ENCODE results near the gene RIMKLB.

Gene RIMKLB

DNA sequence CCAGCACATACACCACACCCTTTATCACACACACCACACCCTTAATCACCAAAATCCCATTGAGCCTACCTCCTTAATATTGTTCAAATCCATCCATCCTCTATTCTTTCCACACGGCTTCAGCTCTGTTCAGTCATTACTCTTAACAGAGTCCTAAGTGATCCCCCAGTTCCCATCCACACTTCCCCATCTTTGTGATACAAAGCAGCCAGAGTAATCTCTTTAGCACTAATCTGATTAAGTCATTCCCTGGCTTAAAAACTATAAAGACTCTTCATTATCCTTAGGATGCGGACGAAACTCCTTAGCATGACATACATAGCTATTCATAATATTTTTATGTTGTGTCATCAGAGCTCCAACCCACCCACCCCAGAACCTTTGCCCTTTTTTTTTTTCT, 20.4 kb upstream of the RIMKLB start:
- Mint-ChIP-seq H3K9me3 (ENCODE audit: low read depth) (no peaks in the 10 kb centered on the region), H3K36me3 (no peaks in the 10 kb centered on the region), H3K27me3 (no peaks in the 10 kb centered on the region), H3K27ac (no peak overlapping the region), H3K4me1 (ENCODE audit: low read depth) (peaks cover 14% of the 10 kb centered on the region), H3K4me3 (no peak overlapping the region)

DNA sequence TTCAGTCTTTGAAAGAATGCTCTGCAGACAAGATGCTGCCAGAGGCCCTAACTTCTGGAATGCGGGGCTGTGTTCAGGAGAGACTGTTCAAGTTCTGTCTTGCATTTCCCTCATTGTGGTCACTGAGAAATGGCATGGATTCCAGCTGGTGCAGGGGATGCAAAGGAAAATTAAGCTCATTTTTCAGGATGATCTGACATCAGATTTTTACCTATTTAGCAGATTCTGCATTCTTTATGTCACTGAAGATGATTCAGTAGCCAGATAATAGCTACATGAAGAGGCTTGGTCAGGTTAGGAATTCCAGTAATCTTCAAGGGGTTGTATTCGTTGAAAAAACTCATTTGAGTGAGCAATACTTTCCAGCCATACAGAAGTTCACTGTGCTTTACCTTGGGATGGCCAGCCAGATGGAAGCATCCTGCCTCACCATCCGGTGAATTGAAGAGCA, 19.1 kb upstream of the RIMKLB start:
- Mint-ChIP-seq H3K27ac (no peak overlapping the region), H3K36me3 (no peaks in the 10 kb centered on the region), H3K4me1 (ENCODE audit: low read depth) (peaks cover 14% of the 10 kb centered on the region), H3K27me3 (no peaks in the 10 kb centered on the region), H3K9me3 (ENCODE audit: low read depth) (no peaks in the 10 kb centered on the region), H3K4me3 (no peak overlapping the region)

DNA sequence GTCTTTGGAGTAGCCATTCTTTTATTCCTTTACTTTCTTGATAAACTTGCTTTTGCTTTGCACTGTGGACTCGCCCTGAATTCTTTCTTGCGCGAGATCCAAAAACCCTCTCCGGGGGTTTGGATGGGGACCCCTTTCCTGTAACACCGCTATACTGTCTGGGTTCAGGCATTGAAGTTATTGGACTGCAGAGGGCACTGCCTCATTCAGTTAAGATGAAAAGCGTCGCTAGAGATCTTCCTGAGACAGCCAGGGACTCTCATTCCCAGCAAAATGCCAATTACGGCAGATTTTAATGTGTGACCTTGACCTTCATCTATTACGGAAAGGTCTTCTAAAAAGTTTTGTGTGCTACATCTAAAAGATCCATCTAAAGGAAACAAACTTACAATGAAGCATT, 17.3 kb upstream of the RIMKLB start:
- Mint-ChIP-seq H3K36me3 (no peaks in the 10 kb centered on the region), H3K27me3 (no peaks in the 10 kb centered on the region), H3K9me3 (ENCODE audit: low read depth) (no peaks in the 10 kb centered on the region), H3K4me3 (no peak overlapping the region), H3K27ac (no peak overlapping the region), H3K4me1 (ENCODE audit: low read depth) (peaks cover 10% of the 10 kb centered on the region)

DNA sequence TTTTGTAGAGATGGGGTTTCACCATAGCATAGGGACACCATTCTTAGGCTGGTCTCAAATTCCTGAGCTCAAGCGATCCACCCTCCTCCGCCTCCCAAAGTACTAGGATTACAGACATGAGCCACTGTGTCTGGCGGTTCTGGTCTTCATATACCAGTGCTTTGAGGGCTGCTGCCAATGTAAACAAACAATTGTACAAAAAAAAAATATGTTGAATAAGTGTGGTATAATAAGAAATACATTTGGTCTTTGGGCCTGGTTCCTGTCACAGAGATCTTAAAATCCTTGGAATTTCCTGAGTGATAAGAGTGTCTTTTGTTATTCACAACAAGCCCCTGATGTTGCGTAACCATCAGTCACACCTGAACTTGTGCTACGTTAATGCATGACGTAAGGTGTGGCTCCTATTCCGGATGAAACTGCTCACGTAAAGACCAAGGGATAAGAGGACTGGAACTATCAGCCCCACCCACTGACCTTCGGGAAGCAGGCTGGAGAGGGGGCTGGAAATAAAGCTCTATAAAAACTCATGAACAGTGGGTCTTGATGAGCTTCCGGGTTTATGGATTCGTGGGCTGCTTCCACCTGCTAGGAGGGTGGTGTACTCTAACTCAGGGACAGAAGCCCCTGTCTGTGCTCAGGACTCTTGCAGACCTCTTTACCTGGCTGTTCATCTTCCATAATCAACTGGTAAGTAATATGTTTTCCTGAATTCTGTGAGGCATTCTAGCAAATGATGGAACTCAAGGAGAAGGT, 16.5 kb upstream of the RIMKLB start:
- Mint-ChIP-seq H3K27ac (no peak overlapping the region), H3K36me3 (no peaks in the 10 kb centered on the region)

DNA sequence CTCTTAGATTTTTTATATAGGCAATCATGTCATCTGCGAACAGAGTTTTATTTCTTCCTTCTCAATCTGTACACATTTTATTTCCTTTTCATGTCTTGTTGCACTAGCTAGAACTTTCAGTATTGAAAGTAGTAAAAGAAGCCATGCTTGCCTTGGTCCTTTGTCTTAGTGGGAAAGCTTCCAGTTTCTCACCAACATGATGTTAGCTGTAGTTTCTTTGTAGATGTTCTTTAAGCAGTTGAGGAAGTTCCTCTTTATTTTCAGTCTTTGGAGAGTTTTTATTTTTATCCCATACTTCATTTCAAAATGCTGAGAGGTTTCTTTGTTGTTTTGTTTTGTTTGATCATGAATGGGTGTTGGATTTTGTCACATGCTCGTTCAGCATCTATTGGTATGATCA, 12.7 kb upstream of the RIMKLB start:
- Mint-ChIP-seq H3K4me1 (ENCODE audit: low read depth) (peaks cover 5% of the 10 kb centered on the region), H3K27me3 (no peaks in the 10 kb centered on the region), H3K4me3 (no peak overlapping the region), H3K9me3 (ENCODE audit: low read depth) (no peaks in the 10 kb centered on the region), H3K36me3 (no peaks in the 10 kb centered on the region), H3K27ac (no peak overlapping the region)

More for the DNA sequence above, 16.5 kb upstream of the RIMKLB start:
- no peaks in the 10 kb centered on the region for H3K9me3 Mint-ChIP-seq (ENCODE audit: low read depth)
- H3K4me3 Mint-ChIP-seq = no peak overlapping the region
- peaks cover 5% of the 10 kb centered on the region for H3K4me1 Mint-ChIP-seq (ENCODE audit: low read depth)
- H3K27me3 Mint-ChIP-seq = no peaks in the 10 kb centered on the region

DNA sequence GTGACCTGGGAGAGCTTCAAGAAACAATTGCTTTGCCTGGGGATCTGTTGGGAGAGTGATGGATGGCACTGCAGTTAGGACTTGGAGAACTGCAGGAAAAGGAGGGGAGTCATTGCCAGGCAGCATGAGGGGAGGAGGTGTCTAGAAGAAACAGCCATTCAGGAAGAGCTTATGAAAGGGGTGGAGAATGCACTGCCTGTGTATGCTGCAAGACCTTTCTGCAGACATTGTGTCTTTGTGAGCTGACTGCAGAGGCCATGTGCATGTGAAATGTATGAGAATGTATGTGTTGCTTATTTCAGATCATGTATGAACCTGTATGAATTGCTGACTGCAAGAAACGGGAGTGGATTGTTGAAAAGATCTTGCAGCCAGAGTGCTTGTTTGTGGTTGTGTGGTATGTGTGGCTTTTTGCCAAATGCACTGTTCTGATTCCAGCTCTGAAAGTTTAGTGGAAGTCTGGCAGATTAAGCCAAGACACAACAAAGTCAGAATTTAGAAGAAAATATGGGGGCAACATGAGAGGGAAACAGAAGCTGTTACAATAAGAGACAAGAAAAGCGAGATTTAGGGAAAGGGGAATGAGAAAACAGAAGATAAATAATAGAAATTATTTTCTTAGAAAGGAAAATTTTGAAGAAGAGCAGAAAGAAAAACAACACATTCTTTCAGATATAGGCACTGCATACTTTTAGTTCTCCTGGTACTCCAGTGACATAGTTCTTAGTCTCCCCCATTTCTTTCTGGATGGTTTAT, 9.8 kb upstream of the RIMKLB start:
- H3K4me3 Mint-ChIP-seq = no peak overlapping the region
- H3K27ac Mint-ChIP-seq = no peak overlapping the region
- H3K9me3 Mint-ChIP-seq (ENCODE audit: low read depth) = no peaks in the 10 kb centered on the region

DNA sequence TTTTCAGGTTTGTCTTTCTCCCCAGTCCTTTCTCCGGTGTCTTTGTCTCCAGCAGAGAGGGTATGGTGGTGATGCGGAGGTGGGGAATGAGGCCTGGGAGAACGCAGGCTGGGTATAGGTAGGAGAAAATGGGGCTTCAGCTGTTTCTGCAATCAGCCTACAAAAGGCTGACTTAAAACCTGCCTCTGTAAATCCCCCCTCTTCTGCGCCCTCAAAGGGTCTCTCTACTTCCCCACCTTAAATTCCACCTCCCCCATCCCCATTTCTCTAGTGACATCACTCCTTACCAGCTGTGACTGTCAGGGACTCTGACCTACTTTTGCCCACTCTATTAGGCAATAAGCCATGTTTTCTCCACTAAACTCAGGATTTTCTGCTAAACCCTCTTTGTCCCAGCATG, 8.1 kb upstream of the RIMKLB start:
- Mint-ChIP-seq H3K27me3 (no peaks in the 10 kb centered on the region), H3K9me3 (ENCODE audit: low read depth) (no peaks in the 10 kb centered on the region), H3K4me1 (ENCODE audit: low read depth) (peaks cover 7% of the 10 kb centered on the region), H3K4me3 (no peak overlapping the region), H3K36me3 (no peaks in the 10 kb centered on the region), H3K27ac (no peak overlapping the region)

More for the DNA sequence above, 9.8 kb upstream of the RIMKLB start:
- Mint-ChIP-seq H3K27me3 (no peaks in the 10 kb centered on the region), H3K4me1 (ENCODE audit: low read depth) (peaks cover 6% of the 10 kb centered on the region), H3K36me3 (no peaks in the 10 kb centered on the region)

DNA sequence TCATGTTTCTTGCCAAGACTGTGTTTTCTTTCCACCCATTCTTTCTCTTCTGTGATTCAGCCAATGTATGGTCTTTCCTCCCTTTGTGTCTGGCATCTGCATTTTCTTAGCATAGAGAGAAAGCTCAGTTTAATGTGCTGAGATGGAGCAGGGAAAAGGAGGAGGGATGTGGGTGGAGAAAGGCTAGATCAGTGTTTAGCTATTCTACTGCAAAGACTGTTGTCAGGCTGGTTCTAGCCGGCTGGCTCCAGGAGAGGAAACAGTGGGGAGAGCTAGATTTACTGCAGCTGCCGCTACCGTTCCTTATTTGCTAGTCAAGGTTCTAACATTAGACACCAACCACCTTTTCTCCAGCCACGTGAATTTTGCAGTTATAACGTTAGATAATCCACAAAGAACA, 5.2 kb upstream of the RIMKLB start:
- Mint-ChIP-seq H3K27me3 (no peaks in the 10 kb centered on the region), H3K4me1 (ENCODE audit: low read depth) (peaks cover 15% of the 10 kb centered on the region), H3K9me3 (ENCODE audit: low read depth) (no peaks in the 10 kb centered on the region), H3K27ac (no peak overlapping the region), H3K4me3 (no peak overlapping the region), H3K36me3 (no peaks in the 10 kb centered on the region)

DNA sequence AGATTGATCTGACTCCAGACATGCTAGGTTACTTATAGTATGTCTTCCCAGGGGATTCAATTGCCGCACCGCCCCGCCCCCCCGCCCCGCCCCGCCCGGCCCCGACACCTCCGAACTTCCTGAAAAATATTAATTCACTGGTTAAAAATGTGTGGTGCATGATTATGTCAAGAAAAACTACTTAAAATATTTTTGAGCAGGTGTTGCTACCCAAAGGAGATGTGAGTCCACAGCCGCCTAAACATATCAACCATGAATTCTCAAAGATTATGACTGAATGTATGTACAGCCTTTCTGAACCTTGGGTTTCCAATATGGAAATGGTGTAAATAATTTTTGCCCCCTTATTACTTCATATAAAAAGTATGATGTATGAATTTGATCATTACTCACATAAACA, 2.7 kb upstream of the RIMKLB start:
- no peaks in the 10 kb centered on the region for H3K36me3 Mint-ChIP-seq
- H3K27ac Mint-ChIP-seq = no peak overlapping the region
- peaks cover 26% of the 10 kb centered on the region for H3K4me1 Mint-ChIP-seq (ENCODE audit: low read depth)
- H3K27me3 Mint-ChIP-seq = no peaks in the 10 kb centered on the region
- H3K9me3 Mint-ChIP-seq (ENCODE audit: low read depth) = no peaks in the 10 kb centered on the region
- H3K4me3 Mint-ChIP-seq = no peak overlapping the region

DNA sequence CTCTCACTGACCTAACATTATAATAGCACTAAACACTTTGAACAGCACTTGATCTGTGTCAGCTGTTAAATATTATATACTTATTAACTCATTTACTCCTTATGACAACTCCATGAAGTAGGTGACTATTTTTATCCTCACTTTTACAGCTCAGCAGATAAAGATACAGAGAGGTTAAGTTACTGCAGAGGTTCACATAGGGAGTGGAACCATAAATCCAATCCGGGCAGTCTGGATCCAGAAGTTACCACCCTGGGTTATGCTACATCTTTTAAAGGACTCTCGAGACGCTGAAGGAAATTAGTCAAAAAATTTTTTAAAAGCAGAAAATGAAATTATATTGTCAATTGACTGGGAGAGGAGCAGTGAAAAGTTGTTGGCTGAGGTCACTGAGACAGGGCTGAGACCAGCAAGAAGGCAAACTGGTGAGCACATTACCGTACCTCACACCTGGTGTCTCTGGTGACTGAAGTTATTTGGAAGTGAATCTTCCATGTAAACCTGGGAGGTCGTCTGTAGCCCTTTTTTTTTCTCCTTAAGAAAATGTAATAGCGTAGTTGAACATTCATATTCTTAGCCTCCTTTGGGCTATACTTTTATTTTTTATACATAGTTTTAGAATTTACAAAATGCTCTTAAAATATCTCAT, 1.2 kb upstream of the RIMKLB start:
- peaks cover 32% of the 10 kb centered on the region for H3K4me1 Mint-ChIP-seq (ENCODE audit: low read depth)
- H3K4me3 Mint-ChIP-seq = peak overlapping the region; percentile 85
- peaks cover 2% of the 10 kb centered on the region for H3K36me3 Mint-ChIP-seq
- H3K9me3 Mint-ChIP-seq (ENCODE audit: low read depth) = no peaks in the 10 kb centered on the region
- no peaks in the 10 kb centered on the region for H3K27me3 Mint-ChIP-seq
- H3K27ac Mint-ChIP-seq = peak overlapping the region; percentile 50

DNA sequence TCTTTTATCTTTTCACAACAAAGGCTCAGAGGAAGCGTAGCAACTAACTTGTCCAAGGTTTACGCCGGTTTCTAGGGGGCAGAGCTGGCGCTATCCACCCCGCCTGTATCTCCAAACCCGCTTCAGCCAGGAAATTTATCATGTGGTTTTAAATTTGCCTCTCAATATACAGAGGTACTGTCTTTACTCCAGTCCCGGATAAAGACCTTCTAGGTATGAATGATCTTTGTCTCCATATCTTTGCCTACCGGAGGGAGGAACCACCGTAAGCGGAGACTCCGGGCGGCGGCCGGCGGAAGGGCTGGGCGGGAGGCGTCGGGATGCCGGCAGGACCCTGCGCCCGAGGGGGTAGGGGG, 693 bp upstream of the RIMKLB start:
- Mint-ChIP-seq H3K27me3 (no peaks in the 10 kb centered on the region), H3K9me3 (ENCODE audit: low read depth) (no peaks in the 10 kb centered on the region), H3K36me3 (peaks cover 2% of the 10 kb centered on the region), H3K27ac (peak overlapping the region; percentile 50), H3K4me1 (ENCODE audit: low read depth) (peaks cover 34% of the 10 kb centered on the region), H3K4me3 (peak overlapping the region; percentile 85)

DNA sequence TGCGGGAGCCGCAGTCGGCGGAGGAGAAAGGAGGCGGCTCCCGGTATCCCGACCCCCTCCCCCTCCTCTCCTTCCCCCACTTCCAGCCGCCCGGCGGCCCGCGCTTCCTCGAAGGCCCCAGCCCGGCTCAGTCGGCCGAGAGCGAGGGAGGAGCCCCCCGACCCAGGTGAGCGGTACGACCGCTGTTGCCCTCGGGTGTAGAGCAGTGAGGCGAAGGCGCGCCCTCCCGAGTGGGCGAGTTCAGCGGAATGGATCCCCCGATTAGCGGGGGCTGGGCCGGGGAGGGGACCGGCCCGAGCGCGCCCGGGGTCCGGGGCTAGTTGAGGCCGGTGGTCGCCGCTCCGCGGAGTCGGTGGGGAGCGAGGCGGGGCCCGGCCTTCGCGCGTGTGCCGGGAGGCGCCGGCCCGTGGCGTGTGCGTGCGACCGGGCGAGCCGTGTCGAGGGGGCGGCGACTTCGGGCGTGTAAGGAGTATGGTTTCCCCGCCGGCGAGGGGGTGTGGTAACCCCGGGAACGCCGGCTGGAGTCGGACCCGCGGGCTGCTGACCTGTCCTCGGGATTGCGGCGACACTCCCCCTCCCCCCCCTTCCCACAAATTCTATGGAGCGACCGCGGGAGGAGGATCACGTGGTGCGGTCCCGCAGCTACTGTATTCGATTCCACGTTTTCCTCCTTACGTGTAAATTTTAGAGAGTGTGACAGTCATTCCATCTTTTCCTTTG, 501 bp downstream of the RIMKLB start:
- no peaks in the 10 kb centered on the region for H3K9me3 Mint-ChIP-seq (ENCODE audit: low read depth)
- H3K27me3 Mint-ChIP-seq = no peaks in the 10 kb centered on the region
- H3K4me3 Mint-ChIP-seq = peak overlapping the region; percentile 94
- peaks cover 27% of the 10 kb centered on the region for H3K4me1 Mint-ChIP-seq (ENCODE audit: low read depth)
- H3K36me3 Mint-ChIP-seq = peaks cover 2% of the 10 kb centered on the region
- peak overlapping the region; percentile 86 for H3K27ac Mint-ChIP-seq

DNA sequence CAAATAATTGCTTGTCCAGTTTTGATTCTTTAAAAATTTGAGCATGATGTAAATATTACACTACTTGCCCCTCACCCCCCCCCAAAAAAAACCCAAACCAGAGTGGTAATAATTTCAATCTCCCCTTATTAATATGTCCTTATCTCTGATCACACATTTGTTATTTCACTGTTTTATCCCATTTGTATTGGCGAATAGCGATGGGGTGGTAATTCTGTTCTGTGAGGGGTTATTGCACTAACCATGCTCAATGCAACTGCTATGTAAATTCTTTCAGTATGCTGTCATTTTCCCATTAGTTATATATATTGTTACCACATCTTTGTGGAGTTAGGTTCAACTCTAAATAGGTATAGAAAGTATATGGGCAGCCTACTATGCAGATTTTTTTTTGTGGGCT, 1.1 kb downstream of the RIMKLB start:
- Mint-ChIP-seq H3K36me3 (peaks cover 2% of the 10 kb centered on the region), H3K4me3 (peak overlapping the region; percentile 94), H3K9me3 (ENCODE audit: low read depth) (no peaks in the 10 kb centered on the region), H3K27ac (peak overlapping the region; percentile 88), H3K27me3 (no peaks in the 10 kb centered on the region), H3K4me1 (ENCODE audit: low read depth) (peaks cover 27% of the 10 kb centered on the region)

DNA sequence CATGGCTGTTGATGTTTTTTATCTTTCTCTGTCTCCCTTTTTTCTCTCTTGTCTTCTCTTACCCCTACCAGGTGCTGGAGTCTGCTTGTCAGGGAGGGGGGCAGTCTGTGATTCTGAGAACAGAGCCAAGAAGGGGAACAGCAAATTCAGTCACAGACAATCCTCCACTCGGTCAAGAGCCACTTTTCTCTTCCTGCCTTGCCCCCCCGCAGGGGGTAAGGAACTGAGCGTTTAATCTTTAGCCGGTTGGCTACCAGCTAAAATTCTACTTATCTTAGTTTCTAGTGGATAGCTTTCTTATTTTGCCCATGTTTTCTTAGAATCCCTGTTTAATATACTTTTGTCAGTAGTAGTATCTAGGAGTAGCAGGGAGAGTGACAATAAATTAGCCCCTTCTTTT, 1.9 kb downstream of the RIMKLB start:
- H3K36me3 Mint-ChIP-seq = peaks cover 2% of the 10 kb centered on the region
- no peaks in the 10 kb centered on the region for H3K27me3 Mint-ChIP-seq
- H3K4me1 Mint-ChIP-seq (ENCODE audit: low read depth) = peaks cover 27% of the 10 kb centered on the region
- H3K4me3 Mint-ChIP-seq = peak overlapping the region; percentile 83
- no peaks in the 10 kb centered on the region for H3K9me3 Mint-ChIP-seq (ENCODE audit: low read depth)
- peak overlapping the region; percentile 37 for H3K27ac Mint-ChIP-seq

All from activated naive CD8-positive, alpha-beta T cell (primary cell).